ENCODE measurements around the gene IFNA8. TPM values are rescaled to one million over a fixed set of nuclear protein-coding genes. Genes with fewer than 3 reads are reported as not detected.

The IFNA8 gene
- total RNA-seq, 2 experiments from 2014 or later, result not detected

GRCh38 chr9:21455320-21455719 is 46.4 kb downstream of the IFNA8 start:
- ChIA-PET CTCF (ENCODE audit: unreplicated experiment) (no interaction called here), POLR2A (no interaction called here)
- no peaks in the 10 kb centered on the region for H3K9me3 ChIP-seq (ENCODE audit: low read length)
- H3K27ac ChIP-seq (ENCODE audit: low read depth, low read length, poor library complexity, severe bottlenecking), result no peak overlapping the region
- no peaks in the 10 kb centered on the region for H3K4me1 ChIP-seq (ENCODE audit: insufficient read depth, low read length, poor library complexity, severe bottlenecking)
- H2AFZ ChIP-seq (ENCODE audit: low read length), result no peak overlapping the region
- no peaks in the 10 kb centered on the region for H4K20me1 ChIP-seq (ENCODE audit: insufficient read depth, low read length)
- no peaks in the 10 kb centered on the region for H3K9me2 ChIP-seq (ENCODE audit: insufficient read depth, low read length)
- H3K36me3 ChIP-seq (ENCODE audit: insufficient read depth, low read length), result no peaks in the 10 kb centered on the region
- TF ChIP-seq EZH2phosphoT487 (IDR thresholded peaks at IDR 0.05; ENCODE audit: borderline replicate concordance, low read depth, low read length) (no peak), CTCF (conservative IDR thresholded peaks at IDR 0.05; ENCODE audit: low read length) (peak; percentile 71)
- no TSS peak for BruUV-seq (replicated peaks)
- H3K4me2 ChIP-seq (ENCODE audit: low read length), result no peak overlapping the region
- no peak overlapping the region for H3K4me3 ChIP-seq (ENCODE audit: low read depth, low read length, poor library complexity, severe bottlenecking)
- H3K79me2 ChIP-seq (ENCODE audit: insufficient read depth, low read depth, low read length), result no peaks in the 10 kb centered on the region
- intact Hi-C loops (cut with micrococcal nuclease; ENCODE audit: unreplicated experiment), result loop anchor here (2.0 kb wide), 1 partner anchor 129 kb away; no protein-coding TSS in a partner anchor
- peak; percentile 22 for DNase-seq (ENCODE audit: low spot score)

Other genes with a start within 250 kb of the IFNA8 start
- gene IFNA21, start 242.5 kb upstream of the IFNA8 start, total RNA-seq (2014; rRNA removed; shearing (Covaris generic)), result not detected in 2 replicates
- gene IFNA21, start 242.5 kb upstream of the IFNA8 start, total RNA-seq (2022), result not detected in 2 replicates
- gene IFNA4, start 221.5 kb upstream of the IFNA8 start, total RNA-seq (2014; rRNA removed; shearing (Covaris generic)), result not detected in 2 replicates
- not detected in 2 replicates for gene IFNA4, start 221.5 kb upstream of the IFNA8 start, total RNA-seq (2022)
- gene IFNA7, start 206.9 kb upstream of the IFNA8 start, total RNA-seq (2014; rRNA removed; shearing (Covaris generic)), result not detected in 2 replicates
- not detected in 2 replicates for gene IFNA7, start 206.9 kb upstream of the IFNA8 start, total RNA-seq (2022)
- not detected in 2 replicates for gene IFNA10, start 202.0 kb upstream of the IFNA8 start, total RNA-seq (2014; rRNA removed; shearing (Covaris generic))
- gene IFNA10, start 202.0 kb upstream of the IFNA8 start, total RNA-seq (2022), result not detected in 2 replicates
- not detected in 2 replicates for gene IFNA16, start 191.8 kb upstream of the IFNA8 start, total RNA-seq (2014; rRNA removed; shearing (Covaris generic))
- not detected in 2 replicates for gene IFNA16, start 191.8 kb upstream of the IFNA8 start, total RNA-seq (2022)
- not detected in 2 replicates for gene IFNA17, start 180.9 kb upstream of the IFNA8 start, total RNA-seq (2014; rRNA removed; shearing (Covaris generic))
- gene IFNA17, start 180.9 kb upstream of the IFNA8 start, total RNA-seq (2022), result not detected in 2 replicates
- gene IFNA14, start 169.1 kb upstream of the IFNA8 start, total RNA-seq (2014; rRNA removed; shearing (Covaris generic)), result not detected in 2 replicates
- not detected in 2 replicates for gene IFNA14, start 169.1 kb upstream of the IFNA8 start, total RNA-seq (2022)
- gene IFNA5, start 103.8 kb upstream of the IFNA8 start, total RNA-seq (2014; rRNA removed; shearing (Covaris generic)), result not detected in 2 replicates
- not detected in 2 replicates for gene IFNA5, start 103.8 kb upstream of the IFNA8 start, total RNA-seq (2022)
- gene KLHL9, start 73.7 kb upstream of the IFNA8 start, total RNA-seq (2014; rRNA removed; shearing (Covaris generic)), result 19.3 and 19.9 TPM in 2 replicates
- 18.5 and 21.1 TPM in 2 replicates for gene KLHL9, start 73.7 kb upstream of the IFNA8 start, total RNA-seq (2022)
- not detected in 2 replicates for gene IFNA6, start 58.2 kb upstream of the IFNA8 start, total RNA-seq (2014; rRNA removed; shearing (Covaris generic))
- gene IFNA6, start 58.2 kb upstream of the IFNA8 start, total RNA-seq (2022), result not detected in 2 replicates
- gene IFNA13, start 41.1 kb upstream of the IFNA8 start, total RNA-seq (2014; rRNA removed; shearing (Covaris generic)), result not detected in 2 replicates
- not detected in 2 replicates for gene IFNA13, start 41.1 kb upstream of the IFNA8 start, total RNA-seq (2022)
- not detected in 2 replicates for gene IFNA2, start 23.7 kb upstream of the IFNA8 start, total RNA-seq (2014; rRNA removed; shearing (Covaris generic))
- not detected in 2 replicates for gene IFNA2, start 23.7 kb upstream of the IFNA8 start, total RNA-seq (2022)
- gene IFNA1, start 31.3 kb downstream of the IFNA8 start, total RNA-seq (2014; rRNA removed; shearing (Covaris generic)), result not detected in 2 replicates
- gene IFNA1, start 31.3 kb downstream of the IFNA8 start, total RNA-seq (2022), result not detected in 2 replicates
- gene IFNE, start 73.2 kb downstream of the IFNA8 start, total RNA-seq (2014; rRNA removed; shearing (Covaris generic)), result not detected in 2 replicates
- gene IFNE, start 73.2 kb downstream of the IFNA8 start, total RNA-seq (2022), result not detected in 2 replicates